Mucosa of descending colon (tissue), 3 donors: ENCODE results near the gene MCC. TPM values are rescaled to one million over a fixed set of nuclear protein-coding genes. Genes with fewer than 3 reads are reported as not detected.

Source experiments
- ATAC-seq: fragments of 200-7000 bp; cut with Tn5 transposase; one replicate; pipeline ENCODE4 v1.9.1; 2020; ENCODE audit warnings: mild to moderate bottlenecking, moderate library complexity
- DNase-seq, 3 donors: peaks; one replicate each; pipeline ENCODE4 v3.0.0-alpha.2; 2020
- H3K36me3 ChIP-seq: fragments of 200-600 bp; one replicate; pipeline ENCODE4 v1.8.0; 2021; ENCODE audit warnings: low read depth, mild to moderate bottlenecking
- H3K4me1 ChIP-seq: fragments of 200-600 bp; one replicate; pipeline ENCODE4 v1.8.0; 2021; ENCODE audit warnings: low read depth, mild to moderate bottlenecking
- H3K4me3 ChIP-seq: fragments of 200-600 bp; one replicate; pipeline ENCODE4 v1.8.0; 2021; ENCODE audit warnings: mild to moderate bottlenecking
- H3K9me3 ChIP-seq: fragments of 200-600 bp; one replicate; pipeline ENCODE4 v1.8.0; 2021; ENCODE audit warnings: mild to moderate bottlenecking
- intact Hi-C, 2 donors: fragments of 100-400 bp; cut with DNase I in 1 of 2; cut with micrococcal nuclease in 1 of 2; formaldehyde crosslinking; loops; one replicate each; pipeline versions ENCODE4 v1.11.0 to v1.11.1; 2022; cut with DNase I, micrococcal nuclease
- total RNA-seq, 3 donors: library from RNA; stranded (reverse); fragmentation: NEBNext Ultra II Directional in 2 of 3; extraction: Animal tissue kit (Norgen Biotek cat#: 25700) in 2 of 3; gene quantifications; one replicate each; pipeline versions ENCODE4 v1.2.1 to v1.2.4, GENCODE V29; 2021 to 2023
- TF ChIP-seq, protein P1 (sequence below): fragments of 200-600 bp; IDR thresholded peaks from one replicate; pipeline ENCODE4 v1.8.0; 2022; ENCODE audit warnings: antibody characterized with exemption, mild to moderate bottlenecking
- donor health status: DM: no; HTN: no; CAD: no; lungs with moderate emphysema.
- donor health status: DM: no; HTN: no; CAD: no.
- donor health status: DM: no; HTN: yes; CAD: no.

MCC gene
- total RNA-seq, 3 donors from 2014 or later = 1.5 to 7.4 (median 4.4) TPM

DNA sequence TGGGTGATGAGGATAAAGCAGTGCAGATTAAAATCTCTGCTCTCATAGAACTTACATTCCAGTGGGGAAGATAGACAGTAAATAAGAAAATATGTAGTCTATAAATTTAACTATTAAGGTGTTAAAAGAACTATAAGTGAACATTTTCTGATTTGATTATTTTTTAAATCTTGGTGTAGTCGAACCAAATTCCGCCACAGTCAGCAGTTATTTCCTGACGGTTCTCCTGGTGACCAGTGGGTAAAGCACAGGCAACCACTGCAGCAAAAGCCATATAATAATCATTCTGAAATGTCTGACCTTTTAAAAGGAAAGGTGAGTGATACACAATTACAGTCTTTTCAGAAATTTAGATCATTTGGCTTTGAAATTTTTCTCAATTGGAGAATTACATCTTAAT is 484.5 kb downstream of the MCC start:
- intact Hi-C loops = no loop called here
- ATAC-seq (no peak), DNase-seq (no peak)
- TF ChIP-seq, protein P1, sequence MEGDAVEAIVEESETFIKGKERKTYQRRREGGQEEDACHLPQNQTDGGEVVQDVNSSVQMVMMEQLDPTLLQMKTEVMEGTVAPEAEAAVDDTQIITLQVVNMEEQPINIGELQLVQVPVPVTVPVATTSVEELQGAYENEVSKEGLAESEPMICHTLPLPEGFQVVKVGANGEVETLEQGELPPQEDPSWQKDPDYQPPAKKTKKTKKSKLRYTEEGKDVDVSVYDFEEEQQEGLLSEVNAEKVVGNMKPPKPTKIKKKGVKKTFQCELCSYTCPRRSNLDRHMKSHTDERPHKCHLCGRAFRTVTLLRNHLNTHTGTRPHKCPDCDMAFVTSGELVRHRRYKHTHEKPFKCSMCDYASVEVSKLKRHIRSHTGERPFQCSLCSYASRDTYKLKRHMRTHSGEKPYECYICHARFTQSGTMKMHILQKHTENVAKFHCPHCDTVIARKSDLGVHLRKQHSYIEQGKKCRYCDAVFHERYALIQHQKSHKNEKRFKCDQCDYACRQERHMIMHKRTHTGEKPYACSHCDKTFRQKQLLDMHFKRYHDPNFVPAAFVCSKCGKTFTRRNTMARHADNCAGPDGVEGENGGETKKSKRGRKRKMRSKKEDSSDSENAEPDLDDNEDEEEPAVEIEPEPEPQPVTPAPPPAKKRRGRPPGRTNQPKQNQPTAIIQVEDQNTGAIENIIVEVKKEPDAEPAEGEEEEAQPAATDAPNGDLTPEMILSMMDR = no peak
- Histone ChIP-seq H3K4me3 (no peak overlapping the region), H3K4me1 (no peaks in the 10 kb centered on the region), H3K36me3 (peaks cover 7% of the 10 kb centered on the region), H3K9me3 (no peaks in the 10 kb centered on the region)

DNA sequence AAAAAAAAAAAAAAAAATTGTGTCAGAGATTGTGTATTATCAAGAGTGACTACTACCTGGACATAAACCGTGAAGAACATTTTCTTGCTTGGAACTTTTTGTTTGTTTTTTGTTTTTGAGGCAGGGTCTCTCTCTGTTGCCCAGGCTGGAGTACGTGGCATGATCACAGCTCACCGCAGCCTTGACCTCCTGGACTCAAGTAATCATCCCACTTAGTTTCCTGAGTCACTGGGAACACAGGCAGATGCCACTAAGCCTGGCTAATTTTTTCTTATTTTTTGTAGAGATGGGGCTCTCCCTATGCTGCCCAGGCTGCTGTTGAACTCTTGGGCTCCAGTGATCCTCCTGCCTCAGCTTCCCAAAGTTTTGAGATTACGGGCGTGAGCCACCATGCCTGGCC is 485.8 kb downstream of the MCC start:
- Histone ChIP-seq H3K36me3 (peaks cover 7% of the 10 kb centered on the region), H3K9me3 (no peaks in the 10 kb centered on the region), H3K4me1 (no peaks in the 10 kb centered on the region), H3K4me3 (no peak overlapping the region)
- ATAC-seq (no peak), DNase-seq (no peak)
- TF ChIP-seq, protein P1 = no peak
- intact Hi-C loops = no loop called here

DNA sequence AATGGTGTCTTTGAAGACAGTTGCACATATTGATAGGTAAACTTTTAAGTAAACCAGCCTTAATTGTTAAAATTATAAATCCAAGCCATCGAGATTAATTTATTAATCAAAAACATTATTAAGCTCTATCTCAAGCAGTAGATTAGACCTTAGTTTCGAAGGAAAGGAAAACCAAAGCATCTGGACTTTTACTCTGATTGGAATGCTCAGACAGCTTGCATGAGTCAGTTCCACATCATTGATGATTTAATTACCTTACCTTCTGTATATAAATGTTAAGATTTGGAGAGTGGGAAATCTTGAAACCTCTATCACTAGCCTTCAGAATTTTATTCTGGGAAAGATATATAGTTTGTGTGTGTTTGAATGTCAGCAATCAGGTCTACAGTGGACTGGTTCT is 487.8 kb downstream of the MCC start:
- TF ChIP-seq, protein P1 = no peak
- ATAC-seq (no peak), DNase-seq (no peak)
- no peaks in the 10 kb centered on the region for H3K4me1 ChIP-seq
- H3K9me3 ChIP-seq = no peaks in the 10 kb centered on the region
- no peak overlapping the region for H3K4me3 ChIP-seq
- peaks cover 7% of the 10 kb centered on the region for H3K36me3 ChIP-seq
- intact Hi-C loops = no loop called here

DNA sequence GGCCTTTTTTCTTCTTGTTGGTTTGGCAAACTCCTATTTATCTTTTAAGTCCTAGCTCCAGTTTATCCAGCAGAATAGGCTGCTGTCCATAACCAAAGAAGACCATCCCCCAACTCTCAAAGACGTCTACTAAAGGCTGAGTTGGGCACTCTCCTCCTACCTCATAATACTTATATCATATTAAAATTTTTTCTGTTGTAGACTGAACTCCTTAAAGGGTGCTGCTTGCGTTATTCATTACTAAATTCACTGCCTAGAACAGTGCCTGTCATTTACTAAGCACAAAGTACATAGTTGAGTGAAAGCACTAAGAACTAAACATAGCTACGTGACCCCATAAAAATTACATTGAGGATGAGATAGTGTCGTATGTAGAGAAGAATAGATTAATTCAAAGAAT is 490.0 kb downstream of the MCC start:
- no peak overlapping the region for H3K4me3 ChIP-seq
- no peaks in the 10 kb centered on the region for H3K9me3 ChIP-seq
- TF ChIP-seq, protein P1 = no peak
- ATAC-seq (no peak), DNase-seq (no peak)
- intact Hi-C loops = loop anchor here (10.0 kb wide), 2 partner anchors 517 to 607 kb away; partner anchors contain the start of gene YTHDC2 (in 1 of the 2)
- no peaks in the 10 kb centered on the region for H3K4me1 ChIP-seq
- peaks cover 7% of the 10 kb centered on the region for H3K36me3 ChIP-seq

DNA sequence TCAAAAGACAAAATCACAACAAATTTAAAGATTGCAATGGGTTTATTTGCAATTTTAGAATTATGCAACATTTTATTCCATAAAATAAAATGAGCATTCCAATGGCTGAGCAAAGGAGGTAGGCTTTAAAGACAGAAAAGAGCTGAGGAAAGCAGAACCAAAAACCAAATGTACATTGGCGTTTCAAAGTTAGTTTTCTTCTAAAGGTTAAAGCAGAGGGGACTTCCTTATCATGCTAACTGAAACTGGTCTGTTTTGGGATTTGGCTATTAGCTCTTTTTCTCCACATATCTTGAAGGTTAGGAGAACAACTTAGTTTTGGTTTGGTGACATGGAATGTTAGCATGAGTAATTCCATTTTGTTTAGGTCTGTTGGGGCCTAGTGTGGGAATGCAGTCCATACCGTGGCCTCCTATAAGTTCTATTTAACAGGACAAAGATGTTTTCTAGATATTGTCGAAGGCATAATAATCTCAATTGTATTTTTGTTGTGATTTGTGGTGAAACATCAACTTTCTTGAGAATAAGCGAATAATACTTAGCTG is 491.4 kb downstream of the MCC start:
- Histone ChIP-seq H3K4me3 (no peak overlapping the region), H3K4me1 (no peaks in the 10 kb centered on the region), H3K36me3 (peaks cover 7% of the 10 kb centered on the region), H3K9me3 (no peaks in the 10 kb centered on the region)
- DNase-seq (no peak), ATAC-seq (no peak)
- intact Hi-C loops = loop anchor here (10.0 kb wide), 2 partner anchors 518 to 608 kb away; partner anchors contain the start of gene YTHDC2 (in 1 of the 2)
- TF ChIP-seq, protein P1 = no peak
